Measurements from ENCODE around the gene F2RL2.

F2RL2 gene

DNA sequence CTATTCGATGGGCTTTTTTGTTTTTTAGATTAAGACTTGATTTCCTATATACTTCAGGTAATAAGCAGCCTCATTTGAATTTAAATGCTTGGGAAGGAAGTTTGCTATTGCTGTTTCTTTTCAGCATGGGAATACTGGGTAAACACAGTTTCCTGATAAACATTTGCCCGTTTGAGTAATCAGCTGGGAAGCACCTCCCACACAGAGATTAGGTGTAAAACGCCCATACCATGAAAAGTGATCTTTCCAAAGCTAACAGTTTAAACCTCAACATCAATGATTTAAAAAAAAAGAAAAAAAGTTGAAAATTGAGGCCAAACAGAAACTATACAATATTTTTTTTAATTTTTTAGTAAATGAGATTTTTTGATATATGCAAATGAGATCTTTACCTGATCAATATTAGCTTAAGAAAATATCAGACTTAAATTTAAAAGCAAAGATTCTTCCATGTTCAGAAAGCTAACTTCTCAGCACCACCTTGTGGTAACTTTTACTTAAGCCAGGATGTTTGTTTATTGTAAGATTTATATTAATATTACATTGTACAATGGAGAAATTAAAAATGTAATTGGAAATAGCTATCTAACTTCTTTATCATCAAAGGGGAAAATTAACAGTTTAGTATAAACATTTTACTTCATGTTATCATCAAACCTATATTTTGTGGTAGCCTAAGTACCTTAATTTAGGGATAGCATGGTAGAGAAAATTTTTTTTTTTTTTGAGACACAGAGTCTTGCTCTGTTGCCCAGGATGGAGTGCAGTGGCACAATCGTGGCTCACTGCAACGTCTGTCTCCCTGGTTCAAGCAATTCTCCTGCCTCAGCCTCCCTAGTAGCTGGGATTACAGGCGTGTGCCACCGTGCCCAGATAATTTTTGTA is 39.8 kb downstream of the F2RL2 start:
- TF ChIP-seq, protein P1, sequence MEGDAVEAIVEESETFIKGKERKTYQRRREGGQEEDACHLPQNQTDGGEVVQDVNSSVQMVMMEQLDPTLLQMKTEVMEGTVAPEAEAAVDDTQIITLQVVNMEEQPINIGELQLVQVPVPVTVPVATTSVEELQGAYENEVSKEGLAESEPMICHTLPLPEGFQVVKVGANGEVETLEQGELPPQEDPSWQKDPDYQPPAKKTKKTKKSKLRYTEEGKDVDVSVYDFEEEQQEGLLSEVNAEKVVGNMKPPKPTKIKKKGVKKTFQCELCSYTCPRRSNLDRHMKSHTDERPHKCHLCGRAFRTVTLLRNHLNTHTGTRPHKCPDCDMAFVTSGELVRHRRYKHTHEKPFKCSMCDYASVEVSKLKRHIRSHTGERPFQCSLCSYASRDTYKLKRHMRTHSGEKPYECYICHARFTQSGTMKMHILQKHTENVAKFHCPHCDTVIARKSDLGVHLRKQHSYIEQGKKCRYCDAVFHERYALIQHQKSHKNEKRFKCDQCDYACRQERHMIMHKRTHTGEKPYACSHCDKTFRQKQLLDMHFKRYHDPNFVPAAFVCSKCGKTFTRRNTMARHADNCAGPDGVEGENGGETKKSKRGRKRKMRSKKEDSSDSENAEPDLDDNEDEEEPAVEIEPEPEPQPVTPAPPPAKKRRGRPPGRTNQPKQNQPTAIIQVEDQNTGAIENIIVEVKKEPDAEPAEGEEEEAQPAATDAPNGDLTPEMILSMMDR (IDR thresholded peaks at IDR 0.05) = peak; percentile 64

DNA sequence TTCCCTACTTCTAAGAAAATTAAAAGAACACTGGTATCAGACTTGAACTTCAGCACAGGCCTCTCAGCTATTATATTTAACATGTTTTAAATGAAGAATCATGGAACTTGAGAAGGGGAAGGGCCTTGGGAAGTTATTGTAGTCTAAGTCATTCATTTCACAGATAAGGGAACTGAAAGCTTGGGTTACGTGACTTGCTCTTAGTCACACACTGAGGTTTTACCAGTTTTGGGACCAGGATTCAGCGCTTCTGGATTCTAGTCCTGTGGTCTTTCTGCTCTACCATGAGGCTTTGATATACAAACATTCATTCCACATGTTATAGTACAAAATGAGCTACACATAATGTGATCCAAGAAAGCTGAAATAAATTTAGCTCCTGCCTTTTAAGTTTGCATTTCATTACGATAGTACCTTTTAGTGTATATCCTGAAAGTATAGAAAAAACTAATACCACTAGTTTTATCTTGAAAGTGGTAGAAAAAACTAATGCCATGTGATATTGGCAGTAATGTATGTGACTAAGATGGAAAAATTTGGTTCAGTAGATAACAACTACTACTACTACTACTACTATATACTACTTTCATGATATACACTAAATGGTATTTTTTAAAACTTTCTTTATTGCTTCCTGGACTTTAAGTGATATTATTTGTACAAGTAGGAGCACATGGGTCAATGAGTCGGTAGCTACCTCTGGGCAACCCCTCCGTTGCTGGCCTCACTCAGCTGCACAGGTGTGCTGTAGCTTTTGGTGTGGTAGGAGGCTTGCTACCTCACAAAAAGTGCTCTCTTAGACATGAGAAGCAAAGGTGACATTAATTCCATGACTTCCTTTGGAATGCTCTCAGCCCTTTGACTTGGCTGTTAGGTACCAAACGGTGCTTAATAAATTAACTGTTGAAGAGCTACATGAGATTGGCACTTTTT is 40.7 kb downstream of the F2RL2 start:
- TF ChIP-seq, protein P1 (IDR thresholded peaks at IDR 0.05) = no peak

DNA sequence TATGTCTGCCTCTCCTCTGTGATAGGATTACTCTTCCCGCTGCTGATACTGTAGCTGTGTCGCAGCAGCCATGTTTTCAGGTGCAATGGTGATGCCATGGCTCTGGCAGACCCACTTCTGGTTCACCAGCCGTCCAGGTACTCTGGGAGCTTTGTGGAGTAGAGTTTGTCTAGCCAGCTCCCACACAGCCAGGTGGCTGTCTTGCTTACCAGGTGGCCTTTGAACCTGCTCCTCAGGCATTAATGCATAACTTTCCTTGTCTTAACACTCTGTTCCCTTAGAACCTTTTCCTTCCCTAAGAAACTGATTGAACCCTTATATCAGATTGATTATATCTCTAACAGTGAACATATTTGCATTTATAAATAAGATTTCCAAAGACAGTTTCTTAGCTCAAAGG is 42.2 kb downstream of the F2RL2 start:
- TF ChIP-seq, protein P1 (IDR thresholded peaks at IDR 0.05) = no peak

DNA sequence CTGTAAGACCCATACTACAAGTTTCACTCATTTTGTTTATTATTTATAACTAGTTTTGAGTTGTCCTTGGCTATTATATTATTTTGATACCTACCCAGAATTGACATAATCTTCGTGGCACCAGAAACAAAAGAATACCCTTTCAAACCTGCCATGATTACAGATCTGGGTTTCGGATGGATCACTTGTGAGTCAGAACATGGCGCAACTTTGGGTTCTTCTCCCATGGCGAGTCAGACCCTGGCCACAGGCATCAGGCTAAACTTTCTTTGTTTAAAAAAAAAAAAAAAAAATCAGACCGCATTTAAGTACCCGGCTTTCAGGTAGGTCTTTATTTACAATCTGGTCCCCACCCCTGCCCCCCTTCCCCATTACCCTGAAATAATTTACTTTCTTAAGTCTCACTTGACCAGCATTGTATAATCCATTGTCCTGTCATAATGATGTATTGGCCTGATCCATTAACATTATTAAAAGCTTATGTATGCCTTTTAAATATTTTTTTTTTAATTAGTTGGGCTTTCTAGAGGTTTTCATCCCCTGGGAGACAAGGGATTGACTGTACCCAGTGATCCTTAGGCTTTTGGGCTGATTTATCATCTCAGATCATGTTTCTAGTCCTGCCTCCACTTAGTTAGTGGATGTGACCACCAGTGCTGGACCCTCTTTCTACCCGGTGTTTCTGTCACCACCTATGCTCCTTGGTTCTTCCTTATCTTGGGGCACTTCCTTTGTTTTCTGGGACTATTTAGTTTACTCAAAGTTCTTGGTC is 43.9 kb downstream of the F2RL2 start:
- TF ChIP-seq, protein P1 (IDR thresholded peaks at IDR 0.05) = no peak

DNA sequence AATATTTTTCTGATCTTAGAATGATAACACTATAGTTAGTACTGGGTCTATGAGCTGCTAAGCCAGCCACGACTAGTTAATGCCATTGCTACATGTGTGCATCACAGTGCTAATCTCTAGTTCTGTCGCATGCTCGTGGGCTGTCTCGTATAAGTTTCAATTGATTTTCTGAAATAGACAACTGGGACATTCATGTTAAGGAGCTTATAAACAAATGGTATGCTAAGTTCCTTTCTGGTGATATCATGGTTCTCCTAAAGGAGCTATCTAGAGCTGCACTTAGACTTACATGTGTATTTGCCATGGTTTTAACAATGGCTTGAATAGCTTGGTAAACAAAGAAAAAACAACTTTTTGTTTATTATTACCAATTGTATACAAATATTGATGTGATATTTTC is 46.2 kb downstream of the F2RL2 start:
- TF ChIP-seq, protein P1 (IDR thresholded peaks at IDR 0.05) = no peak

DNA sequence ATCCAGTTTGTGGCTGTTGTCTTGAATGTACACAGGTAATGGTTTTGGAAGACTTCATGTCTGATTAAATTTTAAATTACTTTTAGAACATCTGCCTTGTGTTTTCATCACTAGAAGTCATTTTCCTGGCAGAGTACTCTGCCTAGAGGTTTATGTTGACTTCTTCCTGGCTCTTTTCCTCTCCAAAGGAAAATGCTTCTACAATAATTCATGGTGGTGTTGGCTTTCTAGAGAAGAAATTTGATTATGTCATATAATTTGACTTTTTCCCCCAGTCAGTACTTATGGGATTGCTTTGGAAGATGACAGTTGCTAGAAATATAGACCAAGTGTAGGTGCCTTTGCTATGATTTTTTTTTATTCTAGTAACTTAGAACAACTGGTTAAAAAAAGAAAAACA is 46.8 kb downstream of the F2RL2 start:
- TF ChIP-seq, protein P1 (IDR thresholded peaks at IDR 0.05) = no peak

- TF ChIP-seq, protein P1 (IDR thresholded peaks at IDR 0.05) = peak; percentile 39
Observed at GRCh38 chr5:76571559-76571958, 51.6 kb downstream of the F2RL2 start.

All from LNCAP (cell line).